NT2/D1 (cell line): Measurements from ENCODE around the gene ERC2.

Source experiments
- YY1 ChIP-seq: IDR thresholded peaks from 2 replicates; pipeline ENCODE4 v1.6.1; 2011; ENCODE audit not compliant: insufficient read length, insufficient read depth
- ZNF274 ChIP-seq: IDR thresholded peaks from 2 replicates; pipeline ENCODE4 v1.6.1; 2011; ENCODE audit warnings: mild to moderate bottlenecking, low read depth, low read length

DNA sequence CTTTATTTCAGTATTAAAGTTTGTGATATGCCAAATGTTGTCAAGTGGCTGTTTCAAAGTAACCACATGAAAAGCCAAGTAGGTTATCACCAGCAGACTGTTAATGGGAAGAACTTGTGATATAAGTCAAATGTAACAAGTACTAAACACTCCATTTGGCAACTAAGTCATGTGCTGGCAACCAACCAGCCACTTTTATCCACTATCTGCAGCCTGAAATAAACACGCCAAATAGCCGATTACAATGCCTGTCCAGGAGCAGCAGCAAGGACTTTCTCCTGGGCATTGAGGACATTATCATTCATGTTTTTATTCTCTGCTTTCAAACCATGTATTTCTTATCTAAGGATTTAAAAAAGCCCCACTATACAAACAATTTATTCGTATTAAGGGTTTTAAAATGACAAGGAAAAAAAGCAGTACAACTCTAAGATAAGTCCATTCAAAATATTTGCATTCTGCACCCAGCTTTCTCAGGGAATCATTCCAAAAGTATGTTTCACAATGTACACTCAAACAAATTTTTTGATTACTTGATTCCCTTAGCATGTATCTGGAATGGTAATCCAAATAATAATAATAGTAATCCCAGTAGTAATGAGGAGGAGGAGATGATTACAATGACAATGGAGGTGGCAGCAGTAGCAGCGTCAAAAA is 448.6 kb downstream of the ERC2 start:
- TF ChIP-seq ZNF274 (no peak), YY1 (no peak)
